HG03558 (cell line): ENCODE data around the gene ARHGEF35.
"Not testable (repeated sequence)": the region's sequence is repeated elsewhere in the genome, so short reads cannot be mapped to it uniquely, and the experiment has no call there.

Experiments used
- ATAC-seq: cut with Tn5 transposase; IDR thresholded peaks from one replicate; pipeline ENCODE4 v1.9.1; 2021; ENCODE audit warnings: moderate number of reproducible peaks; ENCODE audit not compliant: unreplicated experiment; ENCODE audit errors: extremely low read depth

ARHGEF35 gene

GRCh38 chr7:144195212-144195872 is at the start of gene ARHGEF35:
Gene ARHGEF35, minus strand, starts transcription at chr7:144195833. Its CDS starts 7,450 bp downstream, at chr7:144188383.
- peak; percentile 41 for ATAC-seq

GRCh38 chr7:144245372-144245771 is 49.7 kb upstream of the ARHGEF35 start:
- ATAC-seq = not testable (repeated sequence)

GRCh38 chr7:144239365-144239764 is 43.7 kb upstream of the ARHGEF35 start, which contains the start of gene OR2A42:
Gene OR2A42, minus strand, starts transcription at chr7:144239605. Its CDS starts 6,762 bp downstream, at chr7:144232843.
- not testable (repeated sequence) for ATAC-seq

- not testable (repeated sequence) for ATAC-seq
Measured at GRCh38 chr7:144238530-144239082, 43.0 kb upstream of the ARHGEF35 start.

- ATAC-seq = not testable (repeated sequence)
Measured at GRCh38 chr7:144233039-144233438, 37.4 kb upstream of the ARHGEF35 start.

- ATAC-seq = not testable (repeated sequence)
Measured at GRCh38 chr7:144231027-144231426, 35.4 kb upstream of the ARHGEF35 start.

GRCh38 chr7:144228810-144229209 is 33.2 kb upstream of the ARHGEF35 start:
- not testable (repeated sequence) for ATAC-seq

GRCh38 chr7:144226866-144227265 is 31.2 kb upstream of the ARHGEF35 start:
- ATAC-seq = not testable (repeated sequence)

GRCh38 chr7:144223675-144224074 is 28.0 kb upstream of the ARHGEF35 start:
- not testable (repeated sequence) for ATAC-seq

GRCh38 chr7:144220531-144220930 is 24.9 kb upstream of the ARHGEF35 start:
- ATAC-seq = not testable (repeated sequence)

- not testable (repeated sequence) for ATAC-seq
Measured at GRCh38 chr7:144219149-144219548, 23.5 kb upstream of the ARHGEF35 start.

- not testable (repeated sequence) for ATAC-seq
Measured at GRCh38 chr7:144218581-144218980, 22.9 kb upstream of the ARHGEF35 start.

- not testable (repeated sequence) for ATAC-seq
Measured at GRCh38 chr7:144217200-144217599, 21.6 kb upstream of the ARHGEF35 start.

- not testable (repeated sequence) for ATAC-seq
Measured at GRCh38 chr7:144205306-144205705, 9.7 kb upstream of the ARHGEF35 start.

- not testable (repeated sequence) for ATAC-seq
Measured at GRCh38 chr7:144203086-144203485, 7.5 kb upstream of the ARHGEF35 start.

GRCh38 chr7:144201978-144202377 is 6.3 kb upstream of the ARHGEF35 start:
- ATAC-seq = peak; percentile 20

- ATAC-seq = not testable (repeated sequence)
Measured at GRCh38 chr7:144198934-144199333, 3.3 kb upstream of the ARHGEF35 start.

GRCh38 chr7:144194453-144194852 is 1.2 kb downstream of the ARHGEF35 start:
- ATAC-seq = not testable (repeated sequence)

GRCh38 chr7:144193782-144194181 is 1.9 kb downstream of the ARHGEF35 start:
- not testable (repeated sequence) for ATAC-seq

- not testable (repeated sequence) for ATAC-seq
Measured at GRCh38 chr7:144188578-144189171, 7.0 kb downstream of the ARHGEF35 start.

GRCh38 chr7:144187848-144188247 is 7.8 kb downstream of the ARHGEF35 start:
- not testable (repeated sequence) for ATAC-seq
